K562 (cell line): ENCODE data around the gene CNPY2. TPM values are rescaled to one million over a fixed set of nuclear protein-coding genes. Genes with fewer than 3 reads are reported as not detected.

Source experiments
- BACH1 ChIP-seq: fragments of 200-800 bp; sonication (Bioruptor generic); IDR thresholded peaks from 2 replicates; pipeline ENCODE4 v1.6.1; 2016; ENCODE audit warnings: missing genetic modification characterization, missing compliant biosample characterization
- CREB1 ChIP-seq, 2 experiments: sonication (generic) in 1 of 2; formaldehyde crosslinking in 1 of 2; IDR thresholded peaks; 2 replicates each; pipeline versions ENCODE4 v1.6.1 to v1.8.0; 2012 to 2022; ENCODE audit warnings: inconsistent platforms in 1 of 2, mild to moderate bottlenecking in 1 of 2, missing genetic modification reagents in 1 of 2, moderate library complexity in 1 of 2
- HLTF ChIP-seq: fragments of 450-650 bp; IDR thresholded peaks from 2 replicates; pipeline ENCODE4 v1.6.1; 2016
- HNRNPLL ChIP-seq: fragments of 200-400 bp; formaldehyde crosslinking; IDR thresholded peaks from 2 replicates; pipeline ENCODE4 v1.6.1; 2017; ENCODE audit warnings: low read length, low read depth, mild to moderate bottlenecking; ENCODE audit not compliant: poor library complexity, severe bottlenecking
- ILK ChIP-seq: fragments of 450-650 bp; IDR thresholded peaks from 2 replicates; pipeline ENCODE4 v1.6.1; 2016; ENCODE audit warnings: missing genetic modification characterization, low read depth, mild to moderate bottlenecking, missing compliant biosample characterization, moderate library complexity, borderline replicate concordance
- KAT8 ChIP-seq: fragments of 450-650 bp; IDR thresholded peaks from 2 replicates; pipeline ENCODE4 v1.6.1; 2016; ENCODE audit warnings: low read depth, mild to moderate bottlenecking
- KDM4B ChIP-seq, 2 experiments: fragments of 450-650 bp in 1 of 2; sonication (generic) in 1 of 2; IDR thresholded peaks; 2 replicates each; pipeline ENCODE4 v1.6.1; 2016 to 2017; ENCODE audit warnings: borderline replicate concordance in 2 of 2, antibody characterized with exemption in 1 of 2, low read depth in 1 of 2, mild to moderate bottlenecking in 1 of 2
- KLF1 ChIP-seq: fragments of 450-650 bp; IDR thresholded peaks from 2 replicates; pipeline ENCODE4 v1.6.1; 2016; ENCODE audit warnings: missing genetic modification characterization, missing compliant biosample characterization
- POLR2A ChIP-seq: fragments of 450-650 bp; conservative IDR thresholded peaks from 2 replicates; pipeline ENCODE4 v1.6.1; 2016
- PTBP1 ChIP-seq: fragments of 200-400 bp; formaldehyde crosslinking; IDR thresholded peaks from 2 replicates; pipeline ENCODE4 v1.6.1; 2017; ENCODE audit warnings: low read depth, low read length
- SLC30A9 ChIP-seq: fragments of 250-450 bp; sonication (Bioruptor Pico); IDR thresholded peaks from 2 replicates; pipeline ENCODE4 v1.8.0; 2022; ENCODE audit warnings: mild to moderate bottlenecking, moderate library complexity
- SMAD4 ChIP-seq: fragments of 250-450 bp; sonication (Bioruptor Pico); conservative IDR thresholded peaks from 2 replicates; pipeline ENCODE4 v1.8.0; 2021; ENCODE audit warnings: inconsistent platforms, mild to moderate bottlenecking, moderate library complexity
- SPI1 ChIP-seq: IDR thresholded peaks from 2 replicates; pipeline ENCODE4 v1.6.1; 2011; ENCODE audit warnings: low read depth, low read length, control low read depth, borderline replicate concordance
- SRF ChIP-seq, 2 experiments: fragments of 250-450, 450-650 bp in 1 of 2; sonication (Bioruptor Pico) in 1 of 2; sonication (generic) in 1 of 2; formaldehyde crosslinking; IDR thresholded peaks; 2 replicates each; pipeline versions ENCODE4 v1.5.0 to v1.5.1; 2020 to 2022; ENCODE audit warnings: mild to moderate bottlenecking in 1 of 2, missing genetic modification reagents in 1 of 2
- ZBTB17 ChIP-seq: fragments of 450-650 bp; formaldehyde crosslinking; IDR thresholded peaks from 2 replicates; pipeline ENCODE4 v1.4.0; 2020; ENCODE audit warnings: mild to moderate bottlenecking
- ZNF445 ChIP-seq: fragments of 250-450 bp; sonication (Bioruptor Pico); IDR thresholded peaks from 2 replicates; pipeline ENCODE4 v1.4.0; 2020; ENCODE audit warnings: low read depth, mild to moderate bottlenecking, moderate library complexity
- polyA plus RNA-seq, 8 experiments: library from polyadenylated mRNA; depleted of rRNA in 4 of 8; stranded (reverse) in 5 of 8; unstranded in 3 of 8; fragments of >200 nt; fragmentation: Nextera tagmentation in 2 of 8; fragmentation: Illumina TruSeq in 1 of 8; extraction: Ambion mirVana in 2 of 8; extraction: Trizol in 1 of 8; gene quantifications; 2 replicates each; pipeline versions ENCODE4 v1.2.1 to v1.2.3, GENCODE V29; 2011 to 2014; ENCODE audit warnings: inconsistent platforms in 1 of 8, missing spikeins in 1 of 8
- total RNA-seq, 7 experiments: library from RNA; depleted of rRNA in 6 of 7; stranded (reverse); fragments of >200 nt in 6 of 7; fragmentation: Illumina TruSeq in 2 of 7; extraction: Trizol in 2 of 7; gene quantifications; 2 replicates each; pipeline versions ENCODE4 v1.2.1 to v1.2.3, GENCODE V29; 2011 to 2021; ENCODE audit warnings: low replicate concordance in 1 of 7
- TF ChIP-seq, protein P1 (sequence below): sonication (generic); formaldehyde crosslinking; IDR thresholded peaks from 2 replicates; pipeline ENCODE4 v1.8.0; 2023; ENCODE audit warnings: mild to moderate bottlenecking, missing genetic modification reagents
- TF ChIP-seq, protein P2 (sequence below): fragments of 150-350 bp; conservative IDR thresholded peaks from 2 replicates; pipeline ENCODE4 v1.6.1; 2014; ENCODE audit warnings: low read length
- TF ChIP-seq, protein P3 (sequence below): fragments of 450-650 bp; IDR thresholded peaks from 2 replicates; pipeline ENCODE4 v1.6.1; 2014; ENCODE audit warnings: low read depth, mild to moderate bottlenecking, moderate library complexity, borderline replicate concordance

The CNPY2 gene
- total and polyA plus RNA-seq, 9 of the 15 experiments (the other 6 are each of a cell fraction or from before 2014, with no cell fraction given): 33.8 to 190 (median 138) TPM

DNA sequence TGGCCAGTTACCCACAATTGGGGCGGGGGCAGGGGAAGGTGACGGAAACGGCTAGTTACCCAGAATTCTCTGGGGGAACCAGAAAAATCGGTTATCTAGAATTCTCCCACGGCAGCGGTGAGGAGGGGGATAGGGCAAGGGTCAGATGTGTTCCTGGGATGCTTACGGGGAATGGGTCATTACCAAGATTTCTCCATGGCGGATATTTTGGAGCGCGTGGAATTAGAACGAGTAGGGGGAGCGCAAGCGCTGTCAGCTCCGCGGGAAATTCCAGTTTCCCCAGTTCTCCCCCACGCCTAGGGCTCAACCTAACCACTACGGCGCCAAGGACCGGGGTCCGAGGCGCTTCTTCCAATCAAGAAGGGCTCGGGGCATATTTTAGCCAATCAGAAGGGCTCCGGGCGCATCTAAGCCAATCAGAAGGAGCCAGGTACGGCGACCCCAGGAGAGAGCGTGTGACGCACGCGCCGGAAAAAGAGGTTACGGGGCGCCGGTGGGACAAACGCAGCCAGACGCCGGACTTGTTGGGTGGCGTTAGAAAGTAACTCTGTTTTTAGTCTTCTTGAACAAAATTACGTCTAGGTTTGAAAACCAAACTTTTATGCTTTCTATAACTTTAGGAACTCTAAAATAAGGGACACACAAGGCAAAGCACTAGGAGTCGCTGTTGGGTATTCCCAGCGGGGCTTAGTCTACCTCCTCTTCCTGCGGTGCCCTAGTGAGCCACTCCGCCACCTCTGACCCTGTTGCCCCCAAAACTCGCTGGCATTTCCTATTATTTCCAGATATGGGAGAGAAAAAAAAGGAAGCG is 18.1 kb upstream of the CNPY2 start, which contains the start of gene PAN2 (continued):
- TF ChIP-seq ILK (no peak), SMAD4 (CRISPR knock-in tag) (peak; percentile 67), HLTF (no peak), SPI1 (no peak), ZNF445 (CRISPR knock-in tag) (0 out of 2 replicates have a peak, but pooled peaks have one; percentile 48), HNRNPLL (peak; percentile 85), PTBP1 (no peak), KDM4B (IDR thresholded peaks at IDR 0.05; ENCODE audit: borderline replicate concordance in 2 of 2, low read depth in 1 of 2) (0 out of 4 replicates have a peak, but pooled peaks of 1 of the 2 experiments have one; percentile 20), KAT8 (no peak), ZBTB17 (CRISPR knock-in tag) (peak; percentile 31; the same call in 1 of the 2 replicates), SRF (CRISPR knock-in tag; IDR thresholded peaks at IDR 0.05) (no peak), SLC30A9 (no peak), CREB1 (IDR thresholded peaks at IDR 0.05) (peak; percentile 86), CREB1 (CRISPR knock-in tag; IDR thresholded peaks at IDR 0.05) (peak; percentile 76), KLF1 (tag) (no peak), POLR2A (peak; percentile 90), BACH1 (tag) (peak; percentile 62; the same call in 1 of the 2 replicates)
- TF ChIP-seq, protein P1, sequence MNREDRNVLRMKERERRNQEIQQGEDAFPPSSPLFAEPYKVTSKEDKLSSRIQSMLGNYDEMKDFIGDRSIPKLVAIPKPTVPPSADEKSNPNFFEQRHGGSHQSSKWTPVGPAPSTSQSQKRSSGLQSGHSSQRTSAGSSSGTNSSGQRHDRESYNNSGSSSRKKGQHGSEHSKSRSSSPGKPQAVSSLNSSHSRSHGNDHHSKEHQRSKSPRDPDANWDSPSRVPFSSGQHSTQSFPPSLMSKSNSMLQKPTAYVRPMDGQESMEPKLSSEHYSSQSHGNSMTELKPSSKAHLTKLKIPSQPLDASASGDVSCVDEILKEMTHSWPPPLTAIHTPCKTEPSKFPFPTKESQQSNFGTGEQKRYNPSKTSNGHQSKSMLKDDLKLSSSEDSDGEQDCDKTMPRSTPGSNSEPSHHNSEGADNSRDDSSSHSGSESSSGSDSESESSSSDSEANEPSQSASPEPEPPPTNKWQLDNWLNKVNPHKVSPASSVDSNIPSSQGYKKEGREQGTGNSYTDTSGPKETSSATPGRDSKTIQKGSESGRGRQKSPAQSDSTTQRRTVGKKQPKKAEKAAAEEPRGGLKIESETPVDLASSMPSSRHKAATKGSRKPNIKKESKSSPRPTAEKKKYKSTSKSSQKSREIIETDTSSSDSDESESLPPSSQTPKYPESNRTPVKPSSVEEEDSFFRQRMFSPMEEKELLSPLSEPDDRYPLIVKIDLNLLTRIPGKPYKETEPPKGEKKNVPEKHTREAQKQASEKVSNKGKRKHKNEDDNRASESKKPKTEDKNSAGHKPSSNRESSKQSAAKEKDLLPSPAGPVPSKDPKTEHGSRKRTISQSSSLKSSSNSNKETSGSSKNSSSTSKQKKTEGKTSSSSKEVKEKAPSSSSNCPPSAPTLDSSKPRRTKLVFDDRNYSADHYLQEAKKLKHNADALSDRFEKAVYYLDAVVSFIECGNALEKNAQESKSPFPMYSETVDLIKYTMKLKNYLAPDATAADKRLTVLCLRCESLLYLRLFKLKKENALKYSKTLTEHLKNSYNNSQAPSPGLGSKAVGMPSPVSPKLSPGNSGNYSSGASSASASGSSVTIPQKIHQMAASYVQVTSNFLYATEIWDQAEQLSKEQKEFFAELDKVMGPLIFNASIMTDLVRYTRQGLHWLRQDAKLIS (CRISPR knock-in tag): peak; percentile 21; the same call in 1 of the 2 replicates
- TF ChIP-seq, protein P2, sequence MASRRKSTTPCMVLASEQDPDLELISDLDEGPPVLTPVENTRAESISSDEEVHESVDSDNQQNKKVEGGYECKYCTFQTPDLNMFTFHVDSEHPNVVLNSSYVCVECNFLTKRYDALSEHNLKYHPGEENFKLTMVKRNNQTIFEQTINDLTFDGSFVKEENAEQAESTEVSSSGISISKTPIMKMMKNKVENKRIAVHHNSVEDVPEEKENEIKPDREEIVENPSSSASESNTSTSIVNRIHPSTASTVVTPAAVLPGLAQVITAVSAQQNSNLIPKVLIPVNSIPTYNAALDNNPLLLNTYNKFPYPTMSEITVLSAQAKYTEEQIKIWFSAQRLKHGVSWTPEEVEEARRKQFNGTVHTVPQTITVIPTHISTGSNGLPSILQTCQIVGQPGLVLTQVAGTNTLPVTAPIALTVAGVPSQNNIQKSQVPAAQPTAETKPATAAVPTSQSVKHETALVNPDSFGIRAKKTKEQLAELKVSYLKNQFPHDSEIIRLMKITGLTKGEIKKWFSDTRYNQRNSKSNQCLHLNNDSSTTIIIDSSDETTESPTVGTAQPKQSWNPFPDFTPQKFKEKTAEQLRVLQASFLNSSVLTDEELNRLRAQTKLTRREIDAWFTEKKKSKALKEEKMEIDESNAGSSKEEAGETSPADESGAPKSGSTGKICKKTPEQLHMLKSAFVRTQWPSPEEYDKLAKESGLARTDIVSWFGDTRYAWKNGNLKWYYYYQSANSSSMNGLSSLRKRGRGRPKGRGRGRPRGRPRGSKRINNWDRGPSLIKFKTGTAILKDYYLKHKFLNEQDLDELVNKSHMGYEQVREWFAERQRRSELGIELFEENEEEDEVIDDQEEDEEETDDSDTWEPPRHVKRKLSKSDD: no peak
- TF ChIP-seq, protein P3, sequence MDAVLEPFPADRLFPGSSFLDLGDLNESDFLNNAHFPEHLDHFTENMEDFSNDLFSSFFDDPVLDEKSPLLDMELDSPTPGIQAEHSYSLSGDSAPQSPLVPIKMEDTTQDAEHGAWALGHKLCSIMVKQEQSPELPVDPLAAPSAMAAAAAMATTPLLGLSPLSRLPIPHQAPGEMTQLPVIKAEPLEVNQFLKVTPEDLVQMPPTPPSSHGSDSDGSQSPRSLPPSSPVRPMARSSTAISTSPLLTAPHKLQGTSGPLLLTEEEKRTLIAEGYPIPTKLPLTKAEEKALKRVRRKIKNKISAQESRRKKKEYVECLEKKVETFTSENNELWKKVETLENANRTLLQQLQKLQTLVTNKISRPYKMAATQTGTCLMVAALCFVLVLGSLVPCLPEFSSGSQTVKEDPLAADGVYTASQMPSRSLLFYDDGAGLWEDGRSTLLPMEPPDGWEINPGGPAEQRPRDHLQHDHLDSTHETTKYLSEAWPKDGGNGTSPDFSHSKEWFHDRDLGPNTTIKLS: peak; percentile 68; the same call in 1 of the 2 replicates
